Measurements from ENCODE around the gene EIF1. TPM values are rescaled to one million over a fixed set of nuclear protein-coding genes. Genes with fewer than 3 reads are reported as not detected.
"Not testable (repeated sequence)": the region's sequence is repeated elsewhere in the genome, so short reads cannot be mapped to it uniquely, and the experiment has no call there.

The EIF1 gene
- total and polyA plus RNA-seq, 9 donors: 270 to 1,340 (median 813) TPM

- Histone ChIP-seq H3K27me3 (no peaks in the 10 kb centered on the region), H3K4me1 (ENCODE audit: insufficient read depth) (peaks cover 10% of the 10 kb centered on the region), H3K27ac (peak overlapping the region in 1 of 2 donors; percentile 43), H3K4me3 (no peak overlapping the region), H3K9me3 (no peaks in the 10 kb centered on the region), H3K36me3 (no peaks in the 10 kb centered on the region)
- no peak for DNase-seq
- 60 to 73% (median 61%) methylated on average over 7 of the region's 7 CpGs for WGBS, 3 donors
- intact Hi-C loops (cut with DNase I): no loop called here
- TF ChIP-seq CTCF (IDR thresholded peaks at IDR 0.05) (no peak), EP300 (IDR thresholded peaks at IDR 0.05) (no peak), POLR2A (IDR thresholded peaks at IDR 0.05) (no peak)
These were observed 6.5 kb downstream of the EIF1 start for GRCh38 chr17:41695134-41695661.

- DNase-seq: peak; percentile 60 to 84 (median 77)
- no peaks in the 10 kb centered on the region for H3K36me3 ChIP-seq
- no peak for TF ChIP-seq EP300 (IDR thresholded peaks at IDR 0.05)
- TF ChIP-seq CTCF (IDR thresholded peaks at IDR 0.05): peak; percentile 59 to 68 (median 65)
- TF ChIP-seq POLR2A (IDR thresholded peaks at IDR 0.05): no peak
- H3K4me1 ChIP-seq (ENCODE audit: insufficient read depth): peaks cover 10% of the 10 kb centered on the region
- WGBS, 3 donors: 33 to 48% (median 33%) methylated on average over 11 of the region's 11 CpGs
- intact Hi-C loops (cut with DNase I): no loop called here
- H3K27me3 ChIP-seq: no peaks in the 10 kb centered on the region
- H3K27ac ChIP-seq: peak overlapping the region; percentile 17 to 43
- no peaks in the 10 kb centered on the region for H3K9me3 ChIP-seq
- no peak overlapping the region for H3K4me3 ChIP-seq
These were observed 7.5 kb downstream of the EIF1 start for GRCh38 chr17:41695954-41696757.

- intact Hi-C loops (cut with DNase I): no loop called here
- Histone ChIP-seq H3K4me3 (no peak overlapping the region), H3K36me3 (no peaks in the 10 kb centered on the region), H3K27ac (peak overlapping the region in 1 of 2 donors; percentile 5), H3K4me1 (ENCODE audit: insufficient read depth) (peaks cover 10% of the 10 kb centered on the region), H3K9me3 (no peaks in the 10 kb centered on the region), H3K27me3 (no peaks in the 10 kb centered on the region)
- DNase-seq: peak; percentile 47 to 84 (median 65)
- 19 to 25% (median 20%) methylated on average over 6 of the region's 6 CpGs for WGBS, 3 donors
- TF ChIP-seq CTCF (IDR thresholded peaks at IDR 0.05): no peak
- no peak for TF ChIP-seq EP300 (IDR thresholded peaks at IDR 0.05)
- no peak for TF ChIP-seq POLR2A (IDR thresholded peaks at IDR 0.05)
These were observed 8.7 kb downstream of the EIF1 start for GRCh38 chr17:41697122-41697962.

GRCh38 chr17:41700843-41701242, 12.2 kb downstream of the EIF1 start:
- H3K36me3 ChIP-seq; intact Hi-C loops (cut with DNase I); DNase-seq; H3K27ac ChIP-seq; H3K9me3 ChIP-seq; H3K4me1 ChIP-seq (ENCODE audit: insufficient read depth); H3K4me3 ChIP-seq; H3K27me3 ChIP-seq: not testable (repeated sequence)
- WGBS, 3 donors: 78 to 85% (median 82%) methylated on average over 3 of the region's 3 CpGs
